ENCODE results near the gene APBA2. TPM values are rescaled to one million over a fixed set of nuclear protein-coding genes. Genes with fewer than 3 reads are reported as not detected.

The APBA2 gene
- total RNA-seq, 2 donors from 2014 or later: 0.47 to 0.48 TPM

- Histone ChIP-seq H3K27ac (no peak overlapping the region), H3K9me3 (no peaks in the 10 kb centered on the region), H3K4me3 (no peak overlapping the region), H3K27me3 (no peaks in the 10 kb centered on the region), H3K4me1 (peaks cover 0 to under 1% of the 10 kb centered on the region in 2 donors), H3K36me3 (no peaks in the 10 kb centered on the region)
- no peak for DNase-seq (ENCODE audit: low spot score)
- TF ChIP-seq CTCF (IDR thresholded peaks at IDR 0.05): no peak
Measured at GRCh38 chr15:29120593-29121368, 235.0 kb downstream of the APBA2 start.

- no peak for DNase-seq (ENCODE audit: low spot score)
- Histone ChIP-seq H3K4me3 (no peak overlapping the region), H3K27me3 (no peaks in the 10 kb centered on the region), H3K27ac (no peak overlapping the region), H3K9me3 (no peaks in the 10 kb centered on the region), H3K36me3 (no peaks in the 10 kb centered on the region), H3K4me1 (no peaks in the 10 kb centered on the region)
- no peak for TF ChIP-seq CTCF (IDR thresholded peaks at IDR 0.05)
Measured at GRCh38 chr15:29121369-29121656, 235.5 kb downstream of the APBA2 start.

GRCh38 chr15:29121907-29122306, 236.1 kb downstream of the APBA2 start:
- Histone ChIP-seq H3K36me3 (no peaks in the 10 kb centered on the region), H3K27ac (no peak overlapping the region), H3K4me1 (no peaks in the 10 kb centered on the region), H3K4me3 (no peak overlapping the region), H3K27me3 (no peaks in the 10 kb centered on the region), H3K9me3 (no peaks in the 10 kb centered on the region)
- DNase-seq (ENCODE audit: low spot score): no peak
- TF ChIP-seq CTCF (IDR thresholded peaks at IDR 0.05): no peak

- H3K36me3 ChIP-seq: no peaks in the 10 kb centered on the region
Measured at GRCh38 chr15:29122506-29122905, 236.7 kb downstream of the APBA2 start.

GRCh38 chr15:29123171-29123570, 237.4 kb downstream of the APBA2 start:
- no peak for TF ChIP-seq CTCF (IDR thresholded peaks at IDR 0.05)
- no peaks in the 10 kb centered on the region for H3K4me1 ChIP-seq
- H3K4me3 ChIP-seq: no peak overlapping the region
- H3K9me3 ChIP-seq: no peaks in the 10 kb centered on the region
- no peaks in the 10 kb centered on the region for H3K36me3 ChIP-seq
- no peak overlapping the region for H3K27ac ChIP-seq
- no peaks in the 10 kb centered on the region for H3K27me3 ChIP-seq
- DNase-seq (ENCODE audit: low spot score): no peak

More at GRCh38 chr15:29122506-29122905, 236.7 kb downstream of the APBA2 start:
- TF ChIP-seq CTCF (IDR thresholded peaks at IDR 0.05): no peak
- Histone ChIP-seq H3K27me3 (no peaks in the 10 kb centered on the region), H3K9me3 (no peaks in the 10 kb centered on the region), H3K4me1 (no peaks in the 10 kb centered on the region), H3K27ac (no peak overlapping the region), H3K4me3 (no peak overlapping the region)
- DNase-seq (ENCODE audit: low spot score): no peak

GRCh38 chr15:29123991-29124390, 238.2 kb downstream of the APBA2 start:
- no peak for DNase-seq (ENCODE audit: low spot score)
- no peaks in the 10 kb centered on the region for H3K9me3 ChIP-seq
- H3K27ac ChIP-seq: no peak overlapping the region
- TF ChIP-seq CTCF (IDR thresholded peaks at IDR 0.05): no peak
- H3K27me3 ChIP-seq: no peaks in the 10 kb centered on the region
- H3K4me1 ChIP-seq: no peaks in the 10 kb centered on the region
- H3K36me3 ChIP-seq: no peaks in the 10 kb centered on the region
- H3K4me3 ChIP-seq: no peak overlapping the region

Data from right atrium auricular region (tissue), 2 donors.